HG03139 (cell line): ENCODE data around the gene DNAJC5.

Source experiments
- ATAC-seq: cut with Tn5 transposase; IDR thresholded peaks from one replicate; pipeline ENCODE4 v1.9.1; 2021; ENCODE audit not compliant: unreplicated experiment

DNAJC5 gene

GRCh38 chr20:63939061-63939935 is 44.4 kb downstream of the DNAJC5 start:
- ATAC-seq, result no peak

- ATAC-seq, result no peak
Observed at GRCh38 chr20:63940071-63940471, 45.1 kb downstream of the DNAJC5 start.

- ATAC-seq, result no peak
Observed at GRCh38 chr20:63940472-63941266, 45.7 kb downstream of the DNAJC5 start.

GRCh38 chr20:63941282-63942081 is 46.6 kb downstream of the DNAJC5 start:
- ATAC-seq, result no peak

- no peak for ATAC-seq
Observed at GRCh38 chr20:63942250-63942951, 47.5 kb downstream of the DNAJC5 start.

GRCh38 chr20:63942969-63943807 is 48.3 kb downstream of the DNAJC5 start:
- ATAC-seq, result no peak

- no peak for ATAC-seq
Observed at GRCh38 chr20:63943808-63944077, 48.8 kb downstream of the DNAJC5 start.

GRCh38 chr20:63944078-63944941 is 49.4 kb downstream of the DNAJC5 start:
- no peak for ATAC-seq

GRCh38 chr20:63945031-63945658 is 50.2 kb downstream of the DNAJC5 start:
- no peak for ATAC-seq

GRCh38 chr20:63945921-63946920 is 51.3 kb downstream of the DNAJC5 start:
- no peak for ATAC-seq

GRCh38 chr20:63946986-63947637 is 52.2 kb downstream of the DNAJC5 start:
- no peak for ATAC-seq

- ATAC-seq, result no peak
Observed at GRCh38 chr20:63947638-63948456, 52.9 kb downstream of the DNAJC5 start.

- no peak for ATAC-seq
Observed at GRCh38 chr20:63950701-63951397, 55.9 kb downstream of the DNAJC5 start.

- ATAC-seq, result no peak
Observed at GRCh38 chr20:63951398-63952209, 56.7 kb downstream of the DNAJC5 start.

- no peak for ATAC-seq
Observed at GRCh38 chr20:63952210-63952535, 57.2 kb downstream of the DNAJC5 start.
